ENCODE data around the gene CCL4.
"Not testable (repeated sequence)": the region's sequence is repeated elsewhere in the genome, so short reads cannot be mapped to it uniquely, and the experiment has no call there.

The CCL4 gene

GRCh38 chr17:36103401-36103975 is at the start of gene CCL4:
CCL4 (plus strand) TSS chr17:36103827; CDS start chr17:36103906, 79 bp downstream.
- not testable (repeated sequence) for DNase-seq

- DNase-seq: no peak
Measured at GRCh38 chr17:36055171-36055570, 48.5 kb upstream of the CCL4 start.

GRCh38 chr17:36055921-36056520 is 47.6 kb upstream of the CCL4 start:
- no peak for DNase-seq

DNA sequence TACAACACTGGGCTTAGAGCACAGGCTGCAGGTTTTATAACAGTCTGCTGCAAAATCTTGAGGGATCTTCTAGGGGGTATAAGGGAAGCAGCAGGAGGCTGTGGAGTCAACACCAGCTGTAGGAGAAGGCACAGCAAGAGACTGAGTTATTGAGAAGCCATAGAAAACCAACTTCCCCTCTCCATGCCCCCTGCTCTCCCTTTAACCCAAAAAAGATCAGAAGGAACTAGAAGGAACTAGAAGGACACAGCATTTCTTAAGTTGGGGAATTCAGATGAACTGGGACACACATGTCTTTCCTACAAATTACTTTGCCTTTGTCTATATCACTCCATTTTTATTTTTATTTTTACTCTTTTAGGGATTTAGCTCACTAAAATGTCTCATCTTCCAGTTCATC is 45.7 kb upstream of the CCL4 start:
- no peak for DNase-seq

- no peak for DNase-seq
Measured at GRCh38 chr17:36059406-36059805, 44.2 kb upstream of the CCL4 start.

GRCh38 chr17:36060816-36061215 is 42.8 kb upstream of the CCL4 start:
- no peak for DNase-seq

- DNase-seq: no peak
Measured at GRCh38 chr17:36063786-36064541, 39.7 kb upstream of the CCL4 start, which contains the start of gene CCL18. CCL18 (plus strand) TSS chr17:36064272; CDS start chr17:36064343, 71 bp downstream.

DNA sequence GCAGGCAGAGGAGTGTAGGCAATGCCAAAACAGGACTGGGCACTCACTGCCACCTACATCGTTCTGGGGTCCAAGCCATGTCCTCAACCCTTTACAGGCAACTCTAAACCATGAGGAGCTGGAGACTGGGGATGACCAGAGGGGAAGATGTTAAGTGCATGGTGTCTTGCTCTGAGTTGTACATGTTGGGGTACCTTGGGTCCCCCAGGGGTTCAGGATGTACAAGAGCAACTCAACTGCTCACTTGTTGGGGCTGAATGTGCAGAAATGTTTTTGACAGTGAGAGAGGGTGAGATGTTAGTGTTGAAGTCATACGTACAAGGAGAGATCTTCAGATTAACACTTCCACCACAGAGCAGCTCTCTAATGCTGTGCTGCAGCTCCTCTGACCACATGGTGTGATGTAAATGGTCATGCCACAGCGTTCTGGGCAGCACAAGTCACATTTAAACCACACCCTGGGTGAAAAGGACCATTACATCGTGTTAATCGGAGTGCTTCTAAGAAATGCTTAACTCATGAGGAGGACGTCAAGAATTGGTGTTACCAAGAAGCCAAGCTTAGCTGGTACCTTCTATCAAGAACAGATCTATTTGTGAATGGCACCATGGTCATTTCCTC is 37.2 kb upstream of the CCL4 start:
- no peak for DNase-seq

DNA sequence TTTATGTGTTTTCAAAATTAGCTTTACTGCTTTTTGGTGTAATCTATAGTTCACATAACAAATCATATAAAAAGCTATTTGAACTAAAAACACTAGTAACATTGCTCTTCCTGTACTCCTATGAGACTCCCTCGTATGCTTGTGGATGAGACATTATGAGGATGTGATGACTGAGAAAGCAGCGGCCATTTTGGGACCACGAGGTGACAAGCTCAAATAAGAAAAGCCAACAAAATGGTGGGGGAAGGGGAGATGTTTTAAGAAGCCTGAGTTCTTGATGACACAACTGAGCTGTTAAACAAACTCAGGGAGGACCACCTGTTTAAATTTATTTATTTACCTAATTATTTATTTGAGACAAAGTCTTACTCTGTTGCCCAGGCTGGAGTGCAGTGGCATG is 35.1 kb upstream of the CCL4 start:
- DNase-seq: no peak

DNA sequence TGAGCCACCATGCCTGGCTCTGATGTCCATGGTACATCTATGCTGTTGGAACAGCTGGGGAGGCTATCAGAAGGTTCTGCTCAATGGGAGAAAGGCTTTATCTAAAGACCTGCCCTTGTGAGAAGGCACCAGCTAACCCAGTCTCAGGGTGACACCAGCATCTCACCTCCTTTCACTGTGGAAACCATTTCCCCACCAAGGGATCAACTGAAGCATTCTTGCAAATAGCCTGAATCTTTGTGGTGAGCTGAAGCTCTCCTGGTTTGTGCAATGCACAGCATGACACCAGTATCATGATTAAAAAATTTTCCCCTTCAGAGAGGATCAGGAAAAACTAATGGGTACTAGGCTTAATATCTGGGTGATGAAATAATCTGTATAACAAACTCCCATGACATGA is 34.5 kb upstream of the CCL4 start:
- DNase-seq: no peak

DNA sequence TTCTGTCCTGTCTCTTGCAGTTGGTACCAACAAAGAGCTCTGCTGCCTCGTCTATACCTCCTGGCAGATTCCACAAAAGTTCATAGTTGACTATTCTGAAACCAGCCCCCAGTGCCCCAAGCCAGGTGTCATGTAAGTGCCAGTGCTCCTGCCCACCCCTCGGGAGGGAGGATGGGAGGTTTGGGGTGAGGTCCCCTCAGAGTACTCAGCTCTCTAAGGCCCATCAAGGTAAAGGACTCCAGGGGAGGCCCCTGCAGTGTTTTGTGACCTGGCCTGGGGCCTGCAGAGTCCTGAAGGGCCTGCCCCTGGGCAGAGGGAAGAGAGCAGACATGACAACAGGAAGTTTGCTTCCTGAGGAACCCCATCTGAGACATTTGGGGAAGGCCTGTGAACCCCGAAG is 33.2 kb upstream of the CCL4 start:
- DNase-seq: no peak

DNA sequence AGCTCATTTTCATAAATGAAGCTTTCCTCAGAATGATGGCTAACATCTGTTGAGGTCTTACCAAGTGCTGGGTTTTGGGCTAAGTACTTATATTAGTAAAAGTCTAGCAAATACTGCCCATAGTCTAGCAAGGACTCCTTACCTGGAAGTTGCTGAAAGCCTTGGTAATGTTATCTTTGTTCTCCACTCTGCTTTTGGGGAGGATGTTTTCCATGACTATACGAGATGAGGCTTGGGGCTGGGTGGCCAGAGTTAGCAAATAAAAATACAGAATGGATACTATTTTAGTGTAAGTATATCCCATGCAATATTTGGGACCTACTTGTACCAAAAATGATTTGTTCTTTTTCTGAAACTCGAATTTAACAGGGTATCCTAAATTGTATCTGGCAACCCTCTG is 31.9 kb upstream of the CCL4 start:
- no peak for DNase-seq

GRCh38 chr17:36072431-36073121 is 31.1 kb upstream of the CCL4 start:
- no peak for DNase-seq

DNA sequence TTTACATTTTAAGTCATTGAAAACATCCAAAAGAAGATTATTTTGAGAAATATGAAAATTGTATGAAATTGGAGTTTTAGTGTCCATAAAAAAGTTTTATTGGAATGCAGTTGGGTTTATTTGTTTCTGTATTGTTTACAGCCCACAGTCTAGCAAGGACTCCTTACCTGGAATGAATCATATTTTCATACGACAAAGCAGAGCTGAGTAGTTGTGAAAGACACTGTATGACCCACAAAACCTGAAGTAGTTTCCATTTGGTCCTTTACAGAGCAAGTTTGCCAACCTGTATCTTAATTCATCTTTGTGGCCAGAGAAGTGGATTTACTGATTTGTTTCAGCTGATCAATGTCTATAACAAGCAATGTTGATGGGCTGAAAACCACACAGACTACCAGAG is 29.3 kb upstream of the CCL4 start:
- DNase-seq: no peak

DNA sequence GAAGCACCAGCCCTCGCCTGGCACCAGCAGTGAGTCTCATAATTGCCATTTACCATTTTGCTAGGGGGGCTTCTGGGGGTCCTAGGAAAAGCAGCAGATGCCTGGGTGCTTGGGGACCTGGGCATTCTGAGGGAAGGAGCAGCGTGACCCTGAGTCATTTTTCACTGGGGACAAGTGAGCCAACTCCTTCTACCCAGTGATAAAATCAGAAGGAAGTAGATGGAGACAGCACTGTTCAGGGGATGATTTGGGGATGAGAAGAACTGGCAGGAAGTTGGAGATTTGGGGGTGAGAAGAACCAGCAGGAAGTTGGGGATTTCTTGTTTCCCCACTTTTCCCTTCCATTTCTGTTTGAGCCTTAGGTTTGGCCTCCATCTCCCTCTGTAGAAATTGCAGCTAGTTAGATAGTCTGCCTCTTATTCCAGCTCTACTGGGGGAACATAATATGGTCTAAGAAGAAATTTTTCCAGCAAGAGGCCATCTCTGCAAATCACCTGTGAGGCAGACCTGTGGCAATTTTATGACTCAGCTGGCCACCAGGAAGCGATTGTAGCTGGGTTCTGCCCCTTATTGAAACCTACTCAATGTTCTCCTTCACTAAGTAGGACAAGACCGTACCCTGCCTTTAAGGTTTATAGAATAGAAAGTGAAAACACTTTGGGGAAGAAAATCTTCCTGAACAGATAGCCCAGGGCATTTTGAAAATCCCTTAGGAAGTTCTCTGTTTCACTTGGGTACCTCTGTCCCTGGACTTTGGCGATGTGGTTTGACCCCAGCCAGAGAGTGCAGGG is 21.8 kb upstream of the CCL4 start:
- DNase-seq: not testable (repeated sequence)

GRCh38 chr17:36082482-36083120 is 21.0 kb upstream of the CCL4 start:
- DNase-seq: not testable (repeated sequence)

DNA sequence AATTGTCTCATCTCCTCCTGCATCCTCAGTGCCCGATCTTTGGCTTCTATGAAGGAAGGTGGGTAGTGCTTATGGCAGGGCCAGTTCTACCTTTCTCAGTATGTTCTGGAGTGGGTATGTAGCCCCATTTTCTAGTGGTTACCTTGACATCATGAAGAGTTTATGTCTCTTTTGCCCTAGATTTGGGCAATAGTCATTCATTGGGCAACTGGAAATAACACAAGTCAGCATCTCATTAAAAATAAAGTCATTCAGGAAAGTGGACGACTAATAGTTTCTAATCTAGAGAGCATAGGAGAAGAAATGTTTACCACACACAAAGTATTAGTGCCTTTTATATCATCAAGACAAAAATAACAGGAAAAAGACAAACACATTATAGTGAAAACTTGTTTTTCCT is 19.9 kb upstream of the CCL4 start:
- not testable (repeated sequence) for DNase-seq

DNA sequence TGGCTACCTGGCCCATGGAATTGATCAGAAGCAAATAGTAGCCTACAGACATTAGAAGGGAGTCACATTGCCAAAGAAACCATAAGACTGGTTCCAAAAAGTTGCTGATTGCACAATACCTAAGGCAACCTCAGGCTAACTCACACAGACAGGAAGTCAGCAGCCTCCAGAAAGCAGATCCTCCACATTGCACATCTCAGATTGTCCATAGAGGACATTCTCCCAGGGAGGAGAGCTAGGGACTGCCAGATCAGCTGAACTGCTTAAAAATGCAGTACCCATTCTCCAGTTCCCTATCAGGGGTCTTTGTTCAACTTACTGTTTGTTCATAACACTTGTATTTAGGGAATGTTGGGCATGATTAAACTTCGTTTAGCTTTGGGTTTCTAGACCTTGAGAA is 17.9 kb upstream of the CCL4 start:
- DNase-seq: no peak

DNA sequence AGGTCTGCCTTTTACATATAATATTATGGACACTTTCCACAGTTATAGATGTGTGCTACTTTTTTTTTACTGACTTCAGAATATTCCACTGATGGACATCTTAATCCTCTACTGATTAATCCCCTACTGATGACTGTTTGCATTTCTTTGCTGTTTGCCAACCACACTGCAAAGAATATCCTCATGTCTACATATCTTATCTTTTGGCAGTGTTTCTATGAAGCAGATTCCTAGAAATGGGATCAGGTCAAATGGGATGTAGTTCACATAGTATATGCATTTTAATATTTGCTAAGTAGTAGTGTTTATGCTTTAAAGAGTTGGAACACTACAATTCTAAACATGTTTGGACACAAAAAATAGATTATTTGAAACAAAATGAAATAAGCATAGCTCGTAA is 16.8 kb upstream of the CCL4 start:
- DNase-seq: no peak

GRCh38 chr17:36087471-36087870 is 16.2 kb upstream of the CCL4 start:
- not testable (repeated sequence) for DNase-seq

GRCh38 chr17:36087897-36088572 is 15.6 kb upstream of the CCL4 start:
- DNase-seq: not testable (repeated sequence)
